SH-SY5Y (cell line): Measurements from ENCODE around the gene FBXW7.

ENCODE experiments used
- GATA2 ChIP-seq: IDR thresholded peaks from 2 replicates; pipeline ENCODE4 v1.6.1; 2011; ENCODE audit warnings: mild to moderate bottlenecking, low read depth, low read length
- GATA3 ChIP-seq: IDR thresholded peaks from 2 replicates; pipeline ENCODE4 v1.6.1; 2011; ENCODE audit warnings: low read depth, mild to moderate bottlenecking, low read length, moderate library complexity

GRCh38 chr4:152316969-152317368, 218.9 kb downstream of the FBXW7 start:
- no peak for TF ChIP-seq GATA2
- no peak for TF ChIP-seq GATA3
